COLO668 (cell line): ENCODE results near the gene TRIM15.
"Not testable (repeated sequence)": the region's sequence is repeated elsewhere in the genome, so short reads cannot be mapped to it uniquely, and the experiment has no call there.

Experiments used
- DNase-seq: peaks from one replicate; lab custom pipeline; 2025; ENCODE audit not compliant: unreplicated experiment; lab: John Stamatoyannopoulos, UW

The TRIM15 gene

DNA sequence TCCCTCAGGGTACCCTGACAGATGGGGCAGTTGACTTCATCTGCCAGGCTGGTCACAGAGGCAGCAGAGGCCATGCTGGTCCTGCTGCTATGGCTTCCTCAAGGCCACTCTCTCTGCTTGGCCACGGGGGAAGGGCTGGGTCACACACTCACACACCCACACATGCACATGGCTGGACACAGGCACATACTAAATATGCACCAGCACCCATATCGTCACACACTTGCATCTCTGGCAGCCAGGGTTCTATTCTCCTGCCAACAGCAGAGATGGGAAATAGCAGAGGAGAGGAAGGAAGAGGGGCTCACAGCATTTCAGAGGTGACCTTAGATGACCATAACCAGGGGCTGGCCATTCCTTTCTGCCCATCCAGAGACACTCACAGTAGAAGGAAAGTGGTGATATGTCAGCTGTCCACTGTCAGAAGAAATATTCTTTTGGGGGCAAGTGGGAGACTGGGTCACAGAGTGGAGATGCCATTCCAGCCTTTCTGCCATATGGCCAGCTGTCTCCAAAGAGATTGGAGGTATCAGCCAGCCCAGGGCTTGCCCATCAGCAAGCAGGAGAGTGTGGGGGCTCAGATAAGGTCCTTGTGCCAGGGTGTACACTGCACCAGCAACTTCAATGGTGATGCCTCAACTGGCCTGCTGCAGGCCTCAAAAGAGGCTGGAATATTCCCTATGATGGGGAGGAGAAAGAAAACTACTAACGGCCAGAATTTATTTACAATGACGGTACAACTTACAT, 2.4 kb upstream of the TRIM15 start, which contains the start of gene TRIM10:
Gene TRIM10 (minus strand): TSS at position 427 of the 747 bp plus-strand sequence. CDS start 353 bp downstream, at position 74.
- no peak for DNase-seq

DNA sequence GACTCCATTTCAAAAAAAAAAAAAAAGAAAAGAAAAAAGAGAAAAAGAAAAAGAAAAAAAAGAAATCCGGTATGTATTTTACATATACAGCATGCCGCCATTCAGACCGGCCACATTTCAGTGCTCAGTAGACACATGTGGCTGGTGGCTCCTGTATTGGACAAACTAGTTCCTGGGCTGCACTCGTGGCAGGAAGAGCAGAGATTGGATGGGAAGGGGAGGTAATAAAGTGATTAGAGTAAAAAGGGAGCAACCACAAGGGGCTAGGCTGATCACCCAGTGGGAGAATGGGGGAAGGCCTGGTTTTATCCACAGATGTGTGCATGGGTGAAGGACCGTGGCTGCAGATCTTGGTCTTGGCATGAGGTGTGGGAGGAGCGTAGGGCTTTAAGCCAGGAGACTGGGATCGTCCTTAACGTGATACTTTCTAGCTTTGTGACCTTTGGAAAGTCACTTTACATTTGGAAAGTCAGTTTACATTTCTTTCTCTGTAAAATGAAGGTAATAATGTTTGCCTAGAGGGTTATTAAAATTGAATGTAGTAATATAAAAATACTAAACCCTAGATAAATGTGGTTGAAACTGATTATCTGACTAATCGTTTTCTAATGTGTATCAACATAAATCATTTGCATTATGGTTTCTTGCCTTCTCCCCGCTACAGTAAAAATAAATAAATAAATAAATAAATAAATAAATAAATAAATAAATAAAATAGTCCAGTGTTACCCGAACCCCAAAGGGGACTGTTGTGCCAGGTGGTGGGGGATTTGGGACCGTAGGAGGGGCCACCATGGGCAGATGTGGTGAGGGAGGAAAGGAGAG, 869 bp upstream of the TRIM15 start:
- DNase-seq: no peak

DNA sequence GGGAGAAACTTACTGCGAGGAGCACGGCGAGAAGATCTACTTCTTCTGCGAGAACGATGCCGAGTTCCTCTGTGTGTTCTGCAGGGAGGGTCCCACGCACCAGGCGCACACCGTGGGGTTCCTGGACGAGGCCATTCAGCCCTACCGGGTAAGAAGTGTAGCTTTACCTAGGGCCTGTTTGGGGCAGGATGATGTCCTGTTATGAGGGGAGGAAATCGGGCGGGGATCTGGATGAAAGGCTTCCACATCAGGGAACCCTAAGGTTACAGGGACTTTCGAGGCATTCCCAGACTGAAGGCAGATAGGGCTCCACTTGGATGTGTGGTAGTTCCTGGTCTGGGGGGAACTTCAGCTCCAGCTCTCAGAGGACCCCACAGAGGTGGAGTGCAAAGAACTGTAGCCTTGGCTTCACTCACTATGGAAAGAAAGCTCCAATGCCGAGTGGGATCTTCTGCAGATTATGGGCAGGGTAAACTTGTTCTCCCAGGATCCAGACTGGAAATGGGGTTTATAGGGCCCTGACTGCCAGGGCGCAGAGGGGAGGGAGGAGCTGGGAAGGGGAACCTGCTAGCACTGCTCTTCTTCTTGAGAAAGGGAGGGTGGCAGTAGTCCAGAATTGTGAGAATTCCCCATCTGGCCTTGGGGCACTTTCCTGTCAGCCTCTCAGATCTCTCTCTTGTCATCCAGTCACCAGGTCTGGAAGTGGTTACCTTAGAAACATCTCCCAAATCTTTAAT, 740 bp downstream of the TRIM15 start:
- no peak for DNase-seq

DNA sequence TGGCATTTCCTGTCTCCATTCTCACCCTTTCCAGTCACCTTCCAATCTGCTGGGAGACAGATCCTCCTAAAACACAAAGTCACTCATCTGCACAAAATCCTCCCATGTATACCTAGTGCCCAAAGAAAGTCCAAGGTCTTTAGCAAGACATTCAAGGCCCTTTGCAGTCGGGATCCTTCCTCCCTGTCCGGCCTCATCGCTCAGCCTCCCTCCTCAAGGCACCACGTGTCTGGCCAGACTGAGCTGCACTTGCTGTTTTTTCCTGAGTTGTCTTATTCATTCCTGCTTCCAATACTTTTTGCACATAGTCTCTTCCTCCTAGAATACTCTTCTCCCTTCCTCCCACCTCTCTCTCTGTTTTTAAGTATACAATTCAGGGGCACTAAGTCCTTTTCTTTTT, 1.4 kb downstream of the TRIM15 start:
- no peak for DNase-seq

DNA sequence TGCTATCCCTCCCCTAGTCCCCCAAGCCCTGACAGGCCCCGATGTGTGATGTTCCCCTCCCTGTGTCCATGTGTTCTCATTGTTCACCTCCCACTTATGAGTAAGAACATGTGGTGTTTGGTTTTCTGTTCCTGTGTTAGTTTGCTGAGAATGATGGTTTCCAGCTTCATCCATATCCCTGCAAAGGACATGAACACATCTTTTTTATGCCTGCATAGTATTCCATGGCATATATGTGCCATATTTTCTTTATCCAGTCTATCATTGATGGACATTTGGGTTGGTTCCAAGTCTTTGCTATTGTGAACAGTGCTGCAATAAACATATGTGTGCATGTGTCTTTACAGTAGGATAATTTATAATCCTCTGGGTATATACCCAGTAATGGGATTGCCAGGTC, 1.9 kb downstream of the TRIM15 start:
- not testable (repeated sequence) for DNase-seq

DNA sequence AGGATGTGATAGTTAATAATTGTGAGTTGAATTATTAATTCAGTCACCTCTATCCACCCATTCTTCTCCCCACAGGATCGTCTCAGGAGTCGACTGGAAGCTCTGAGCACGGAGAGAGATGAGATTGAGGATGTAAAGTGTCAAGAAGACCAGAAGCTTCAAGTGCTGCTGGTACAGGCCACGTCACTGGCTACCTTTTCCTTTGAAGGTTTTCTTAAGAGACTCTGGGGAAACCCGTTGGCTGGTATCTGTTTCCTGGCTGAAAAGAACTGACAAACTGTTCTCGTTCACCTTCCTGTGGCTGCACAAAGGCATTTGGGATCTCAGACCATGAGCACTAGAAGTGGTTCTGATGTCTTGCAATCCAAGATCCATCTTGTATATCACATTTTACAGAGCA, 3.8 kb downstream of the TRIM15 start:
- no peak for DNase-seq

DNA sequence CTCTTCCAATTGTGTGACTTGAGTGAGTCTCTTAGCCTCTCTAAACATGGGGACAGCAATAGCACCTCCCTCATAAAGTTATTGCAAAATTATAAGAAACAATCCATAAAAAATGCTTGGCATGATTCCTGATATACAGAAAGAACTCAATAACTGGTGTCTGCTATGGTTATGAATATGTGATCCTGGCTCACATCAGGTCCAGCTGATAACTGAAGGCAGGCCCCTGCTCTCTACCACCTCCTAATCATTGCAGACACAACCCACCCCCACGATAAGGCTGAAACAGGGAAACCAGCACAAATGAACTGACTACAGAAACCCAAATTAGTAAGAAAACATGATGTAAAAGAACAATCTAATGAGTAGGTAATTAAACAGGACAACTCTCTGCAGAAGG, 5.4 kb downstream of the TRIM15 start:
- no peak for DNase-seq

DNA sequence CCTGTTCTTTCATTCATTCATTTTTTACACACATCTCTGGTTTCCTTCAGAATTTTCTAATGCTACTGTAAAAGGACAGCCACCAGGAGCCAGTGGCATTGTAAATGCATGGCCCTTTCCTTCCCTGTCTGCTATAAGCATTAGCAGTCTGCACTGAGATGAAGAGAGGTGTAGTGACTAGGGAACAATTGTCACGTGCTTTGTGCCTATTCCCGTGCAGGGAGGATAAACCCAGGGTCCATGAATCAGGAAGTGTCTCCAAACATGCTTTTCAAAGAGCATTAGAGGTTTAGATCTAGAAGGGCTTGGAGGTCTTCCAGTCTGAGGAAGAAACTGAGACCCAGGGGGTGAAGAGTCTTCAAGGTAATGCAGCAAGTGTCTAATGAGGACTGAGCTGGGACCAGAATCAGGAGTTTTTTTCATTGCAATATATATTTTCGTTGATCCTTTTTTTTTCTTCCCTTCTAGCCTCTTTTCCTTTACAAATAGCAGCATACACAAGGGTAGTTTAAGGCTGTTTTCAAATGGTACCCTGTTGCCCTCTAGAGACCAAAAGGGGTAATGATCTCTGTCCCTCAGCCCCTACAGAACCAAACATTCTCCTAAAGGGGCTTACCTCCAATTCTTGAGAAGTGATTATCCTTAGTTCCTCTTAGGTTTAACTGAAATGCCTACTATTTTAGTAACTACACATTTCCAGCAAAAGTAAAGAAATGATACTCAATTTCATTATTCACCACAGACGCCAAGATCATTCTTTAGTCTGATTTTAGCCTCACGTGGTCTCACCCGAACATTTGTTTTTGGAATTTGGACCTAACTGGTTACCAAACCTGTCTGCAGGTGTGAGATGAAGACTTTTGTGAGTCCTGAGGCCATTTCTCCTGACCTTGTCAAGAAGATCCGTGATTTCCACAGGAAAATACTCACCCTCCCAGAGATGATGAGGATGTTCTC, 6.6 kb downstream of the TRIM15 start:
- no peak for DNase-seq

DNA sequence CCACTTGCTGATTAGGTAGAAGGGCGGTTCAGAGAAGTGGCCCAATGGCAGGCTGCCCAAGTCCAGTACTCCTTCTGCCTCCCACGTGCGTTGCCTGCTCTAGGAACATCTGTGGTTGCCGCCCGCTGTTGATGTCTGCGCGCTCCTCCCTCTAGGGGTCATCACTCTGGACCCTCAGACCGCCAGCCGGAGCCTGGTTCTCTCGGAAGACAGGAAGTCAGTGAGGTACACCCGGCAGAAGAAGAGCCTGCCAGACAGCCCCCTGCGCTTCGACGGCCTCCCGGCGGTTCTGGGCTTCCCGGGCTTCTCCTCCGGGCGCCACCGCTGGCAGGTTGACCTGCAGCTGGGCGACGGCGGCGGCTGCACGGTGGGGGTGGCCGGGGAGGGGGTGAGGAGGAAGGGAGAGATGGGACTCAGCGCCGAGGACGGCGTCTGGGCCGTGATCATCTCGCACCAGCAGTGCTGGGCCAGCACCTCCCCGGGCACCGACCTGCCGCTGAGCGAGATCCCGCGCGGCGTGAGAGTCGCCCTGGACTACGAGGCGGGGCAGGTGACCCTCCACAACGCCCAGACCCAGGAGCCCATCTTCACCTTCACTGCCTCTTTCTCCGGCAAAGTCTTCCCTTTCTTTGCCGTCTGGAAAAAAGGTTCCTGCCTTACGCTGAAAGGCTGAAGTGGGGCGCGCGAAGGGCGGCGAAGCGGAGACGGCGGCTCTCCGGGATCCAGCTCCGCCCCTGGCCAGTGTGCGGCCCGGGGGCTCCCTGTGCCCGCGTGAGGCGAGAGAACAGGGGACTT, 8.5 kb downstream of the TRIM15 start:
- DNase-seq: no peak

DNA sequence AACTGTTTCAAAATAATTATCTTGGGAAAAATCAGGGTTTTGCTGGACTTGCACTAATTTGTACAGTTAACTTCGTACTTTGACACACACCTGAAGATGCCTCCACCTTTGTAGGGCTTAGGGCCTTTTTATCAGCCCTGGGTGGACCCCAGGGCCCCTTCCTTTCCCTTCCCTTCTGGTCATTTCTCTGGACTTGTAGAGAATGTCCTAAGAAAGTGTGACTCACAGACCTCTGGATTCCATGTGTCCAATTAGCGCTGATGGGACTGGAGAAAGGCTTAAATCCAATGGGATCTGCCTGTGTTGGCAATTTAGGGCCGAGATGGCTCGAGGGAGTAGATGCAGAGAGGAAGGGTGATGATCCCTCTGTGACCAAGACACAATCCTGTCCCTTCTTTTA, 9.3 kb downstream of the TRIM15 start:
- DNase-seq: no peak

DNA sequence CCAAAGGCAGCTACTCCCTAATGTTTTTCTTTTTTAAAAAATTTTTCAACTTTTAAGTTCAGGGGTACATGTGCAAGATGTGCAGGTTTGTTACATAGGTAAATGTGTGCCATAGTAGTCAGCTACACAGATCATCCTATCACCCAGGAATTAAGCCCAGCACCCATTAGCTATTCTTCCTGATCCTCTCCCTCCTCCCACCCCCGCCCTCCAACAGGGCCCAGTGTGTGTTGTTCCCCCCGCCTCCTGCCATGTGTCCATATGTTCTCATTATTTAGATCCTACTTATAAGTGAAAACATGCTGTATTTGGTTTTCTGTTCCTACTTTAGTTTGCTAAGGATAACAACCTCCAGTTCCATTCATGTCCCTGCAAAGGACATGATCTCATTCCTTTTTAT, 12.4 kb downstream of the TRIM15 start:
- no peak for DNase-seq

DNA sequence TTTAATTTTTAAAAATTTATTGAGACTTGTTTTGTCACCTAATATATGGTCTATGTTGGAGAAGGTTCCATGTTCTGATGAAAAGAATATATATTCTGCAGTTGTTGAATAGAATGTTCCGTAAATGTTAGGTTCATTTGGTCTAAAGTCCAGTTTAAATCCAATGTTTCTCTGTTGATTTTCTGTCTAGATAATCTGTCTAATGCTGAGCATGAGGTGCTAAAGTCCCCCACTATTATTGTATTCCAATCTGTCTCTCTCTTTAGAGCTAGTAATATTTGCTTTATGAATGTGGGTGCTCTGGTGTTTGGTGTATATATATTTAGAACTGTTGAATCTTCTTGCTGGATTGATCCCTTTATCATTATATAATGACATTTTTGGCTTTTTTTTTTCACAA, 15.5 kb downstream of the TRIM15 start:
- no peak for DNase-seq

DNA sequence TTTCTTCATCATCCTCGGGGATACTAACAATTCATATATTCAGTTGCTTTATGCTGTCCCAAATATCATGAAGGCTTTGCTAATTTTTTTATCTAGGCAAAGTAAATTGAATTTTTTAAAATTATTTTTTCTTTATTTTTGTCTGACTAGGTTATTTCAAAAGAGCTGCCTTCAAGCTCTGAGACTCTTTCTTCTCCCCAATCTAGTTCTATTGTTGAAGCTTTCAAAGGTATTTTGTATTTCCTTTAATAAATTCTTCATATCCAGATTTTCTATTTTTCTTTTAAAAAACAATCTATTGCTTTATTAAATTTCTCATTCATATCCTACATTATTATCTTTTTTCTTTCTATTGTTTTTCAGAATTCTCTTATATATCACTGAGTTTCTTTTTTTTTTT, 16.8 kb downstream of the TRIM15 start:
- no peak for DNase-seq

DNA sequence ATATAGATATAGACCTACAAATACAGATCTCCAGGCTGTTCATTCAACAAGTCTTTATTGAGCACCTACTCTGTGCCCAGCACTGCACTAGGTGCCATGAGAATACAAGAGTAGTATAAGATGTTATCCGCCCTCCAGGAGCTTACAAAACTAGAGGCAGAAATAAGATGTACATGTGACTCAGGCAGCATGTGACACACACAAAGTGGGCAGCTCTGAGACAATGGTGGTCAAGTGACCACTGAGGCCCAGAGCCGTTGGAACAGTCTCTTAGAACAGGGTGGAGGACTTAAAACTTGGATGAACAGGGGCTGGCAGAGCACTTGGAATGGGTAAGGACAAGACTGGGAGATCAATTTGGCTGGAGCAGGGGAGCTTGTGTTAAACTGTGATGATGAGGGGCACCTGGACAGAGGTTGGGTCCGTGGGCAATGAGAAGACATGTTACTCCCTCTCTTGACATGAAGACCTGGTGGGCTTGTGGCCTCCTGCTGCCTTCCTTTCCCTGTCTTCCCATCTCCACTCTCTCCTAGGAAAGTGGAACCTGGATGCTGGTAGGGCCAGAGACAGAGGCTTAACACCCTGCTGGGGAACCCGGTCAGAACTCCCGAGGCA, 21.2 kb downstream of the TRIM15 start:
- no peak for DNase-seq

DNA sequence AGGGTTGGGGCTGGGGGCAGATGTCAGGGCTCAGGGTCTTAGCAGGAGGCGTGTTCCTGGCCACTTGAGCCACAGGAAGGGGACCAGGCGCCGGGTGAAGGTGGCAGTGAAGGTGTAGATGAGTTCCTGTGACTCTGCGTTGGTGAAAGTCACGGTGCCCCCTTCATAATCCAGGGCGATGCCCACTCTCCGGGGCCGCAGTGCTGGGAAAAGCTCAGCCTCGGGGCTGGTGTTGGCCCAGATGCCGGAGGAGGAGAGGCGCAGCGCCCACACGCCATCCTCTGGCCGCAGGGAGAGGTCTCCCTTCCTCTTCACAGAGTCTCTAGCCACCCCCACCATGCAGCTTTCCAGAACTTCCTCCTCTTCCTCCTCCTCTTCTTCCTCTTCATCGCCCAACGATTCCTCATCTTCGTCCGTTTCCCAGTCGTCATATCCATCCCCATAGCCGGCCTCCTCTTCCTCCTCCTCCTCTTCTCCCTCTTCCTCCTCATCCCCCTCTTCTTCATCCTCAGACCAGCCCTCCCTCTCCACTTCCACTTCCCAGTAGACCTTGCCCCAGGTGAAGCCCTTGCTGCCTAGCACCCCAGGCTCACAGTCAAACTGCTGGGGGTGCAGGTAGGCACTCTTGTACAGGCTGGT, 22.6 kb downstream of the TRIM15 start:
- DNase-seq: no peak

DNA sequence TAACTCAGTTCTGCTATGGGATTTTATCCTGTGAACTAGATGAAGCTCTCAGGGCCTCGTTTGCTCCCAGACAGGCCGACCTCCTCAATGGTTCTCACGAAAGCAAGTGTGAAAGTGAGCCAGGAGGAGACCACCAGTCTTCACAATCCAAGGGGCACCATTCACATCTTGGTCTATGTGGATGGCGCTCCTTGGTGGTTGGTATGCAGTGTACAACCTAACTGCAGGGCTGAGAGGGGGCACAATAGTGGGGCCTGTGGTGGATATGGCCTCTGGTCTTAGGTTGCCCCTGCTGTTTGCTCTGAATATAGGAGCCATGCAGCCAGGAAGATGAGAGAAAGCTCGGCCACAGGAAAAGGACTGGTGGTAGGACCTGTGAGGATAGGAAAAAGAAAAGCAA, 25.2 kb downstream of the TRIM15 start:
- DNase-seq: no peak

DNA sequence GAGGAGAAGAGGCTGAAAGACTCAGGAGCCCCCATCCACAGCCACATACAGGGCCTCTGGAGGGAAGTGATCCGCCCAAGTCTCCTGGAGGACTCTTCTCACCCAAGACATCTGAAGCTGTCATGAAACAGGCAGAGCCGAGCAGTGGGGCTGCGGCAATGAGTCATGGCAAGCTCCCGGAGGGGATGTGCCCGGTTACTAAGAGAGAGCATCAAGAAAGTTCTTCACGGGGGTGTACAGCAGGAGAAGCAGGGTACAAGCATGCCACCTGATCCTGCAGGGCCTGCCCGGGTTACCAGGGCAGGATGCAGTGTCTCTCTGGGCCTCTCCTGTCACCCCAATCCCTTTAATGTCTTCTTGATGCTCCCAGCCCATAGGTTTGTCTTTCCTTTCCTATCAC, 28.7 kb downstream of the TRIM15 start:
- DNase-seq: no peak

DNA sequence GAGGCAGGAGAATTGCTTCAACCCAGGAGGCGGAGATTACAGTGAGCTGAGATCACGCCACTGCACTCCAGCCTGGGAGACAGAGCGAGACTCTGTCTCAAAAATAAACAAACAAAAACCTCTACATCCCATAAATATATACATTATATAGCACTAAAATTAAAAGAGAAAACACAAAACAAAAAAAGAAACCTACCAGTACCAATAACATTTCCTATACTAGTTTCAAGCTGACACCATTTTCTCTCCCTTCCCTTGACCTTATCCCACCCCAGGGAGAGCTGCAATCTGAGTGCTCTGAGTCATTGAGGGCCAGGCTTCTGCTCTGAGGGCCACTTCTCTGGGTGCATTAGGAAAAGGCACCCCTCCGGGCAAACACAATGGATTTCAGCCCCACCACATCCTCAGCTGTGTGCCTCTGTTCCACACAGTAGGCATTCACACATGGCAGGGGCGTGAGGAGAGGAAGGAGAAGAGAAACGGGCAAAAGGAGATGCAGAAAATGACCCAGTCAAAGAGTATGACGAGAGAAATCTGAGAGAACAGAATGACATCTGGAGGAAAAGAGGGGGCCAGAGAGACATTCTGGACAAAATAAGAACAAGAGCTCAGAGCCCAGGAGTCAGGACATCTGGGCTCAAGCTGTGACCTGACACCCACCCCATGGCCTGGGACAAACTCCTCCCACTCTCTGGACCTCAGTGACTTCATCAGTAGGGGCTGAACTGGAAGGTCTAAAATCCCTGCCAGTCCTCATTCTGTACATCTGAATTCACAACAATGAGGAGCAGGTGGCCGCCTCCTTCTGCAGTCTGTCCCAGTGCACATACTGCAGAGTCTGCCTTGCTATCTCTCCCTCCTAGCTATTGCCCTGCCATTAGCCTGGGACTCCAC, 31.7 kb downstream of the TRIM15 start:
- no peak for DNase-seq
